ENCODE measurements around the gene XYLT1. TPM values are rescaled to one million over a fixed set of nuclear protein-coding genes. Genes with fewer than 3 reads are reported as not detected.

XYLT1 gene
- total RNA-seq, 1 donor from 2014 or later, result 0.23 TPM

- H3K4me3 ChIP-seq (ENCODE audit: low read depth, low read length), result no peak overlapping the region
- no peak for DNase-seq (ENCODE audit: low read depth)
- TF ChIP-seq CTCF (conservative IDR thresholded peaks at IDR 0.05; ENCODE audit: low read depth, low read length), result no peak
These were observed 10.7 kb downstream of the XYLT1 start for GRCh38 chr16:17459903-17460521.

GRCh38 chr16:17457997-17458396, 12.8 kb downstream of the XYLT1 start:
- no peak for TF ChIP-seq CTCF (conservative IDR thresholded peaks at IDR 0.05; ENCODE audit: low read depth, low read length)
- no peak overlapping the region for H3K4me3 ChIP-seq (ENCODE audit: low read depth, low read length)
- no peak for DNase-seq (ENCODE audit: low read depth)

GRCh38 chr16:17457513-17457912, 13.2 kb downstream of the XYLT1 start:
- no peak for DNase-seq (ENCODE audit: low read depth)
- H3K4me3 ChIP-seq (ENCODE audit: low read depth, low read length), result no peak overlapping the region
- no peak for TF ChIP-seq CTCF (conservative IDR thresholded peaks at IDR 0.05; ENCODE audit: low read depth, low read length)

GRCh38 chr16:17454162-17454730, 16.5 kb downstream of the XYLT1 start:
- no peak for DNase-seq (ENCODE audit: low read depth)
- no peak for TF ChIP-seq CTCF (conservative IDR thresholded peaks at IDR 0.05; ENCODE audit: low read depth, low read length)
- no peak overlapping the region for H3K4me3 ChIP-seq (ENCODE audit: low read depth, low read length)

GRCh38 chr16:17453364-17454038, 17.3 kb downstream of the XYLT1 start:
- no peak overlapping the region for H3K4me3 ChIP-seq (ENCODE audit: low read depth, low read length)
- no peak for TF ChIP-seq CTCF (conservative IDR thresholded peaks at IDR 0.05; ENCODE audit: low read depth, low read length)
- DNase-seq (ENCODE audit: low read depth), result no peak

- TF ChIP-seq CTCF (conservative IDR thresholded peaks at IDR 0.05; ENCODE audit: low read depth, low read length), result no peak
- no peak for DNase-seq (ENCODE audit: low read depth)
- H3K4me3 ChIP-seq (ENCODE audit: low read depth, low read length), result no peak overlapping the region
These were observed 17.8 kb downstream of the XYLT1 start for GRCh38 chr16:17452922-17453321.
